Spleen (tissue), 11 donors: ENCODE data around the gene ROR1. TPM values are rescaled to one million over a fixed set of nuclear protein-coding genes. Genes with fewer than 3 reads are reported as not detected.
A peak's percentile ranks its signal among the peaks of the same experiment; 100 is the strongest.

Source experiments
- DNase-seq: peaks from one replicate; pipeline ENCODE4 v3.0.0-alpha.2; 2020
- H3K27ac ChIP-seq, 8 donors: fragments of 200-600 bp; sonication (generic) in 7 of 8; 1 replicate in 4 of 8; 2 replicates in 4 of 8; pipeline versions ENCODE4 v1.5.0 to v1.8.0; 2016 to 2021; ENCODE audit warnings: inconsistent platforms in 4 of 8, mild to moderate bottlenecking in 4 of 8, moderate library complexity in 1 of 8
- H3K27me3 ChIP-seq, 7 donors: fragments of 200-600 bp; sonication (generic) in 6 of 7; replicated peaks in 1 of 7; 1 replicate in 4 of 7; 2 replicates in 3 of 7; pipeline versions ENCODE4 v1.5.0 to v1.8.0; 2016 to 2021; ENCODE audit warnings: inconsistent platforms in 3 of 7, mild to moderate bottlenecking in 1 of 7
- H3K36me3 ChIP-seq, 6 donors: fragments of 200-600 bp; sonication (generic) in 5 of 6; 1 replicate in 4 of 6; 2 replicates in 2 of 6; pipeline versions ENCODE4 v1.5.0 to v1.8.0; 2016 to 2021; ENCODE audit warnings: inconsistent platforms in 2 of 6
- H3K4me1 ChIP-seq, 6 donors: fragments of 200-600 bp; sonication (generic) in 5 of 6; 1 replicate in 3 of 6; 2 replicates in 3 of 6; pipeline versions ENCODE4 v1.5.0 to v1.8.0; 2016 to 2021; ENCODE audit warnings: inconsistent platforms in 3 of 6
- H3K4me3 ChIP-seq, 8 donors: fragments of 200-600 bp; sonication (generic) in 7 of 8; 1 replicate in 4 of 8; 2 replicates in 4 of 8; pipeline versions ENCODE4 v1.5.0 to v1.8.0; 2016 to 2021; ENCODE audit warnings: inconsistent platforms in 4 of 8, mild to moderate bottlenecking in 4 of 8, moderate library complexity in 2 of 8
- H3K9me3 ChIP-seq, 8 donors: fragments of 200-600 bp; sonication (generic) in 7 of 8; 1 replicate in 4 of 8; 2 replicates in 4 of 8; pipeline versions ENCODE4 v1.5.0 to v1.8.0; 2016 to 2021; ENCODE audit warnings: inconsistent platforms in 4 of 8
- CTCF ChIP-seq, 11 experiments: fragments of 200-600 bp in 7 of 11; fragments of 450-650 bp in 4 of 11; sonication (generic) in 4 of 11; IDR thresholded peaks in 8 of 11; conservative IDR thresholded peaks in 3 of 11; 1 replicate in 7 of 11; 2 replicates in 4 of 11; pipeline versions ENCODE4 v1.4.0 to v1.8.0; 2016 to 2021; ENCODE audit warnings: antibody characterized with exemption in 11 of 11, inconsistent platforms in 4 of 11, mild to moderate bottlenecking in 1 of 11
- POLR2A ChIP-seq, 3 donors: fragments of 450-650 bp; IDR thresholded peaks; one replicate each; pipeline ENCODE4 v1.5.1; 2017; ENCODE audit warnings: antibody characterized with exemption in 3 of 3, mild to moderate bottlenecking in 1 of 3
- POLR2AphosphoS5 ChIP-seq, 3 donors: sonication (generic); formaldehyde crosslinking; IDR thresholded peaks; one replicate each; pipeline ENCODE4 v1.5.1; 2017; ENCODE audit warnings: antibody characterized with exemption in 3 of 3
- WGBS, 5 donors: extraction: QIAGEN DNeasy Blood & Tissue Kit in 3 of 5; methylation state at CpG; one replicate each; pipeline versions ENCODE4 v1.1.5 to v1.1.7; 2013 to 2018; 5-methylcytosine and 5-hydroxymethylcytosine counted together
- intact Hi-C: fragments of 100-400 bp; cut with DNase I; formaldehyde crosslinking; loops from one replicate; pipeline ENCODE4 v1.15.0; 2023; ENCODE audit warnings: low total_unique reads
- polyA plus RNA-seq, 3 donors: library from polyadenylated mRNA; stranded (reverse); fragments of 200-250 nt; gene quantifications; one replicate each; pipeline ENCODE4 v1.2.1, GENCODE V29; 2013
- total RNA-seq, 7 donors: library from RNA; depleted of rRNA in 3 of 7; stranded (reverse); fragments of >200 nt in 3 of 7; fragmentation: NEBNext Ultra II Directional in 4 of 7; extraction: Animal tissue kit (Norgen Biotek cat#: 25700) in 4 of 7; gene quantifications; one replicate each; pipeline versions ENCODE4 v1.1.0 to v1.2.1, GENCODE V29; 2016 to 2021
- donor health status: healthy with polysubstance abuse.
- donor health status: DM: no; HTN: no; CAD: no; lungs with moderate emphysema.
- donor health status: DM: no; HTN: no; CAD: no.
- donor health status: Bipolar disorder and iron deficiency.
- donor health status: healthy.
- donor health status: DM: no; HTN: no; CAD: no.
- donor health status: DM: yes; HTN: yes; CAD: no.

ROR1 gene
- total and polyA plus RNA-seq, 10 donors = 0.43 to 12.3 (median 6.4) TPM

DNA sequence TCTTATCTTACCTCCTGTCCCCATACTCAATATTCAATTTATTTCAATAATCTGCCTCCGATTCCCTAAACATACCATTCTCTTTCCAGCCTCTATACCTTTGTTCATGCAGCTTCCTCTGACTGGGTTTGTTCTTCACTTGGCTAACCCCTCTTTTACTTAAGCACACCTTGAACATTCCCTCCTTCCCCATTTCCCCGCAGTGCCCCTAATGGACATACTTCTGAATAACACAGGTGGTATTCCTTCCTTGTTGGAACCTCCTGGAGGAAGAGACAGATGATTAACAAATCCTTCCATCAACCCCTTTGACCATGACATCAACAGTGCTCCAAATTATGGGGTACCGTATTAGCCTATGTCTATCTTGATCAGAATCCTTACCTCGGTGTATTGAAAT lies 239.6 kb downstream of the ROR1 start:
- Histone ChIP-seq H3K9me3 (no peaks in the 10 kb centered on the region), H3K4me1 (no peaks in the 10 kb centered on the region), H3K4me3 (no peak overlapping the region), H3K36me3 (no peaks in the 10 kb centered on the region), H3K27me3 (no peaks in the 10 kb centered on the region), H3K27ac (no peak overlapping the region)
- intact Hi-C loops = no loop called here
- TF ChIP-seq POLR2AphosphoS5 (IDR thresholded peaks at IDR 0.05) = no peak
- no peak for TF ChIP-seq POLR2A (IDR thresholded peaks at IDR 0.05)
- no peak for TF ChIP-seq CTCF (IDR thresholded peaks at IDR 0.05 in 8 of 11, conservative IDR thresholded peaks at IDR 0.05 in 3 of 11)
- 69 to 84% (median 74%) methylated on average over 4 of the region's 4 CpGs for WGBS, 5 donors
- DNase-seq = no peak

GRCh38 chr1:64019818-64020217 lies 246.0 kb downstream of the ROR1 start:
- H3K27me3 ChIP-seq = no peaks in the 10 kb centered on the region
- H3K4me1 ChIP-seq = peaks cover 0 to 13% (median 6%) of the 10 kb centered on the region in 6 donors
- peak overlapping the region in 7 of 8 donors; percentile 11 to 70 (median 35) for H3K27ac ChIP-seq
- WGBS, 5 donors = 36 to 44% (median 42%) methylated on average over 2 of the region's 2 CpGs
- intact Hi-C loops = no loop called here
- no peaks in the 10 kb centered on the region for H3K9me3 ChIP-seq
- no peak for DNase-seq
- peak overlapping the region in 2 of 8 donors; percentile 9 to 39 for H3K4me3 ChIP-seq
- no peaks in the 10 kb centered on the region for H3K36me3 ChIP-seq
- no peak for TF ChIP-seq POLR2AphosphoS5 (IDR thresholded peaks at IDR 0.05)
- no peak for TF ChIP-seq POLR2A (IDR thresholded peaks at IDR 0.05)
- TF ChIP-seq CTCF (IDR thresholded peaks at IDR 0.05 in 8 of 11, conservative IDR thresholded peaks at IDR 0.05 in 3 of 11) = no peak

DNA sequence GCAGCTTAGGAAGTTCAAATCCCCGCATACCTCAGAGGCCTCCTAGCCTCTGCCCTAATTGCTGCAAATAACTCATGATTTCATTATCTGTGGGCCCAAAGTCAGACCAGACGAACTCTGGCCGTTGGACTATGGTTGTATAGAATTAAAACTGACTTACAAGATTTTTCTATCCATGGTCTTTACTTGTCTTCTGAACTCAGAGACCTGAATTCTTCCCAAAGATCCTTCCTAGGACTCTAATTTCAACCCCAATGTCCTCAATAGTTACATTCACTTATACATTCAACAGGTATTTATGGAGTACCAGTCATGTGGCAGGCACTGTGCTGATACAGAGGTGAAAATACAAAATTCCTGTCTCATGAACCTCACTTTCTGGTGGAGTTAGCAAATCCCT lies 247.2 kb downstream of the ROR1 start:
- H3K27me3 ChIP-seq = no peaks in the 10 kb centered on the region
- no peak overlapping the region for H3K4me3 ChIP-seq
- intact Hi-C loops = no loop called here
- no peak for DNase-seq
- H3K36me3 ChIP-seq = no peaks in the 10 kb centered on the region
- no peak for TF ChIP-seq CTCF (IDR thresholded peaks at IDR 0.05 in 8 of 11, conservative IDR thresholded peaks at IDR 0.05 in 3 of 11)
- no peak for TF ChIP-seq POLR2AphosphoS5 (IDR thresholded peaks at IDR 0.05)
- no peak for TF ChIP-seq POLR2A (IDR thresholded peaks at IDR 0.05)
- H3K27ac ChIP-seq = peak overlapping the region in 1 of 8 donors; percentile 65
- H3K4me1 ChIP-seq = peaks cover 0 to 13% (median 6%) of the 10 kb centered on the region in 6 donors
- H3K9me3 ChIP-seq = no peaks in the 10 kb centered on the region
- WGBS, 5 donors = 92 to 97% (median 96%) methylated on average over 3 of the region's 3 CpGs

DNA sequence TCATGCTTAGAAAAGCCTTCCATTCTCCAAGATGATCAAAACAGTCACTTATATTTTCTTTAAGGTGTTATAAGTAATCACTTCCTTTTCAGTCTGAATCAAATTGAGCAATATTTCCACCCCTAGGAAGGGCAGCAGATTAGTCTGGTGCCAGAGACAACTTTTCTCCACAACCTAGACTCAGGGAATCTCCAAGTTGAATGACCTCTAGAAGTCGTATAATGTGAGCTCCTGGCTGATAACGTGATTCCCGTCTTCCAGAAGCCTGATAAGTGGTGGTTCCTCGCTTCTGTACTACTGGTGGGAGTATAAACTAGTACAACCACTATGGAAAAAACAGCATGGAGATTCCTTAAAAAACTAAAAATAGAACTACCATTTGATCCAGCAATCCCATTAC lies 251.2 kb downstream of the ROR1 start:
- Histone ChIP-seq H3K4me1 (peaks cover 0 to 5% (median 2%) of the 10 kb centered on the region in 6 donors), H3K27ac (no peak overlapping the region), H3K36me3 (no peaks in the 10 kb centered on the region), H3K27me3 (no peaks in the 10 kb centered on the region), H3K9me3 (peaks cover 0 to 19% (median 9%) of the 10 kb centered on the region in 8 donors), H3K4me3 (no peak overlapping the region)
- TF ChIP-seq POLR2A (IDR thresholded peaks at IDR 0.05) (no peak), POLR2AphosphoS5 (IDR thresholded peaks at IDR 0.05) (no peak), CTCF (IDR thresholded peaks at IDR 0.05 in 8 of 11, conservative IDR thresholded peaks at IDR 0.05 in 3 of 11) (no peak)
- DNase-seq = no peak
- WGBS, 5 donors = 84 to 94% (median 89%) methylated on average over 4 of the region's 4 CpGs
- intact Hi-C loops = no loop called here
